Uterus (tissue), 2 donors: ENCODE results near the gene MYO18B.

Experiments
- CTCF ChIP-seq, 4 experiments: fragments of 200-600 bp in 2 of 4; fragments of 450-650 bp in 2 of 4; sonication (generic) in 2 of 4; IDR thresholded peaks; one replicate each; pipeline ENCODE4 v1.5.1; 2016 to 2019; ENCODE audit warnings: antibody characterized with exemption in 4 of 4, mild to moderate bottlenecking in 2 of 4, moderate library complexity in 1 of 4
- POLR2A ChIP-seq, 2 donors: fragments of 450-650 bp; IDR thresholded peaks; one replicate each; pipeline ENCODE4 v1.6.1; 2016; ENCODE audit warnings: antibody characterized with exemption in 2 of 2, mild to moderate bottlenecking in 1 of 2, moderate library complexity in 1 of 2

- TF ChIP-seq CTCF (IDR thresholded peaks at IDR 0.05) = no peak
- no peak for TF ChIP-seq POLR2A (IDR thresholded peaks at IDR 0.05)
These were observed 44.0 kb upstream of the MYO18B start for GRCh38 chr22:25697978-25698377.
